ENCODE results near the gene RBMY1E.
"Not testable (repeated sequence)": the region's sequence is repeated elsewhere in the genome, so short reads cannot be mapped to it uniquely, and the experiment has no call there.

RBMY1E gene

DNA sequence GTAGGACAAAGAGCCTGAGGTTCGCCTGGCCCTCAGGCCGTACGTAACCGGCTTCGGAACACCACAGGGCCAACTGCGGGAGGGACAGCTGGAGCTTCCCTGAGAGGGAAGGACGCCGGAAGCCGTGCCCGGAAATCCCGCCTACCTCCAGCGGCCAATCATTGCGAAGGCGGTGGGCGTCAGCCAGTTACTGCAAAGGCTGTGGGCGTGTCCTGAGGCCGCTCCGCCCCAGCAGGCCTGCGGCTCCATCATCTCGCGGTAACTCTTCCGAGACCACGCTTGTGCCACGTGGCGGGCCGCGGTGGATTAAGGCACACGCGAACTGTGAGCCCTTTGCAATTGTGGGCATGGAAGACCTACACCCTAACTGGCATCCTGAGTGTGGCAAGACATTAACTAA, at the start of gene RBMY1E:
RBMY1E (minus strand) TSS at position 101 of the 400 bp plus-strand sequence. CDS start 1,978 bp downstream, outside the sequence.
- H3K4me3 ChIP-seq (ENCODE audit: low read depth, low read length); DNase-seq (ENCODE audit: low read depth): not testable (repeated sequence)

GRCh38 chrY:21894426-21894825, 23.4 kb downstream of the RBMY1E start, which contains the start of gene RBMY1D:
RBMY1D (minus strand) TSS chrY:21894526; CDS start chrY:21892513, 2,013 bp downstream.
- not testable (repeated sequence) for H3K4me3 ChIP-seq (ENCODE audit: low read depth, low read length); DNase-seq (ENCODE audit: low read depth)

GRCh38 chrY:21869407-21870076, 48.3 kb downstream of the RBMY1E start:
- H3K4me3 ChIP-seq (ENCODE audit: low read depth, low read length); DNase-seq (ENCODE audit: low read depth): not testable (repeated sequence)
